Mesodermal cell (in vitro differentiated cells): ENCODE results near the gene PLSCR2.

Experiments used
- H3K27ac ChIP-seq: 2 replicates; pipeline ENCODE4 v1.7.0; 2013; ENCODE audit warnings: mild to moderate bottlenecking, low read depth, low read length, moderate library complexity; ENCODE audit not compliant: severe bottlenecking
- H3K36me3 ChIP-seq: 2 replicates; pipeline ENCODE4 v1.7.1; 2013; ENCODE audit warnings: mild to moderate bottlenecking, low read length, moderate library complexity; ENCODE audit not compliant: control insufficient read depth, insufficient read depth
- H3K4me1 ChIP-seq: one replicate; pipeline ENCODE4 v1.7.1; 2013; ENCODE audit warnings: mild to moderate bottlenecking, low read length; ENCODE audit not compliant: insufficient read depth, control insufficient read depth, poor library complexity, severe bottlenecking
- H3K4me3 ChIP-seq: 2 replicates; pipeline ENCODE4 v1.7.0; 2013; ENCODE audit warnings: low read length, control low read depth, mild to moderate bottlenecking; ENCODE audit not compliant: insufficient read depth, poor library complexity, severe bottlenecking; ENCODE audit errors: extremely low read depth
- H3K9me3 ChIP-seq: 2 replicates; pipeline ENCODE4 v1.7.1; 2013; ENCODE audit warnings: mild to moderate bottlenecking, low read length, moderate library complexity; ENCODE audit not compliant: control insufficient read depth

PLSCR2 gene

DNA sequence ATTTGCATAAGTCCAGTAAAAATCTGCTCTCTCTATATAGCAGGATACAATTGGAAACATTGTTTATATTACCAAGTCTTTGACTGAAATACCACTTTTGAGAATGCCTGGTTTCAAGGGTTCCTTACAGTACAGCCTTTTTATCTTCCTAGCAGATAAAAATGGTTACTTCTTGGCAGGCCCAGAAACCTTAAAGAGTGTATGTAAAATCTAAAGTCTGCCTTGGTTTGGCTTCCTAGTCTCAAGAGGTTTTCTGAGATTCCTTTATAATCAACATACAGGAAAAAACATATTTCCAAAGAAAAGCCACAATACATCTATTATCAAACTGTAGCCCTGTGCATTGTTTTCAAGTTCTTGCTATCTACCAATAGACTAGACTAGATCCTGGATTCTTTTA is 84.6 kb downstream of the PLSCR2 start:
- H3K36me3 ChIP-seq: no peaks in the 10 kb centered on the region
- no peaks in the 10 kb centered on the region for H3K4me1 ChIP-seq
- no peak overlapping the region for H3K4me3 ChIP-seq
- H3K27ac ChIP-seq: no peak overlapping the region
- H3K9me3 ChIP-seq: no peaks in the 10 kb centered on the region
